Measurements from ENCODE around the gene TMEM209.

DNA sequence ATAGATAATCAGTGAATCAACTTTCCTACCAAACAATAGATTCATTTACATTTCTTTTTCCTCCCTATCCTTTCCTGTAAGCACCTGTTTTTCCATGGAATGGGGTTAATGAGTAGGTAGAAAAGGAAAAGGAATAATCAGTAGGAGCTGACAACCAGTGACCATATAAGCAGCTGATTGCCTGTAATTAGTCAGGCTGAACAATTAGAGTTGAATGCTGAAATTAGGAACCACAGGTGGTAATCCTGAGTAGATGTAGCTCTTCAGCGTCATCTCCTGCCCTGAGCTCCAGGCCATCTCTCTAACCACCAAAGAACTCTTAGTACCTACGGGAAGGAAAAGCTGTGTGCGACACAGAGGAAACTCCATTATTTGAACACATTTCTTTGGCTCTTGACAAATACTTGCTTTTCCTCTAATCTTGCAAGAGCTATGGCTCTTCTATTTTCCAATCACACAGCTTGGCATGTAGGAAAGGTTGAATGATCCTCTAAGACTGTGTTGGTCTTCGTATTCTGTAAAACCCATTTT, 71.0 kb downstream of the TMEM209 start:
- TF ChIP-seq, protein P1, sequence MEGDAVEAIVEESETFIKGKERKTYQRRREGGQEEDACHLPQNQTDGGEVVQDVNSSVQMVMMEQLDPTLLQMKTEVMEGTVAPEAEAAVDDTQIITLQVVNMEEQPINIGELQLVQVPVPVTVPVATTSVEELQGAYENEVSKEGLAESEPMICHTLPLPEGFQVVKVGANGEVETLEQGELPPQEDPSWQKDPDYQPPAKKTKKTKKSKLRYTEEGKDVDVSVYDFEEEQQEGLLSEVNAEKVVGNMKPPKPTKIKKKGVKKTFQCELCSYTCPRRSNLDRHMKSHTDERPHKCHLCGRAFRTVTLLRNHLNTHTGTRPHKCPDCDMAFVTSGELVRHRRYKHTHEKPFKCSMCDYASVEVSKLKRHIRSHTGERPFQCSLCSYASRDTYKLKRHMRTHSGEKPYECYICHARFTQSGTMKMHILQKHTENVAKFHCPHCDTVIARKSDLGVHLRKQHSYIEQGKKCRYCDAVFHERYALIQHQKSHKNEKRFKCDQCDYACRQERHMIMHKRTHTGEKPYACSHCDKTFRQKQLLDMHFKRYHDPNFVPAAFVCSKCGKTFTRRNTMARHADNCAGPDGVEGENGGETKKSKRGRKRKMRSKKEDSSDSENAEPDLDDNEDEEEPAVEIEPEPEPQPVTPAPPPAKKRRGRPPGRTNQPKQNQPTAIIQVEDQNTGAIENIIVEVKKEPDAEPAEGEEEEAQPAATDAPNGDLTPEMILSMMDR (IDR thresholded peaks at IDR 0.05), result no peak
- TF ChIP-seq POLR2A (IDR thresholded peaks at IDR 0.05), result no peak

Data from adrenal gland (tissue), 5 donors.